ENCODE results near the gene SEPTIN11.
A peak's percentile ranks its signal among the peaks of the same experiment; 100 is the strongest.

The SEPTIN11 gene

GRCh38 chr4:76949276-76950051 lies at the start of gene SEPTIN11:
SEPTIN11 (plus strand) TSS chr4:76949752; CDS start chr4:76949904, 152 bp downstream.
- peak; percentile 95 for DNase-seq (ENCODE audit: low spot score)

- no peak for DNase-seq (ENCODE audit: low spot score)
These were observed 47.2 kb upstream of the SEPTIN11 start for GRCh38 chr4:76902233-76902890.

GRCh38 chr4:76904646-76905190 lies 44.8 kb upstream of the SEPTIN11 start:
- no peak for DNase-seq (ENCODE audit: low spot score)

- DNase-seq (ENCODE audit: low spot score), result no peak
These were observed 44.0 kb upstream of the SEPTIN11 start for GRCh38 chr4:76905521-76905920.

DNA sequence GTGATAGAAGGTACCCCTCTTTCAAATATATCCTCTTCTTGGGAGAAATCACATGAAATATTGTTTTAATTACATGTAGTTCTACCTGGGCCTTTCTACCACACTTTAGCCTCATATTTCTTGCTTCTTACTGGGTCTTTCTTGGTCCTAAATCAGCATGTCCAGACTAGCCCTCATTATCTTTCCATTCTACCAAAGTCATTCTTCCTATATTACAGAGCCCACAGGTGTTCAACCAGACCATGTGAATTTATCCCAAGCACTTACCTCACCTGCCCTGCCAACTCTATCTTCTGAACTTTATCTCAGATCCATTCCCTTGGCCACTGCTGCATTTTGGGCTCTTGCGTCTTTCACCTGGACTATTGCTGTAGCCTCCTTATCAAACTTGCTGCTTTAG lies 39.8 kb upstream of the SEPTIN11 start:
- no peak for DNase-seq (ENCODE audit: low spot score)

DNA sequence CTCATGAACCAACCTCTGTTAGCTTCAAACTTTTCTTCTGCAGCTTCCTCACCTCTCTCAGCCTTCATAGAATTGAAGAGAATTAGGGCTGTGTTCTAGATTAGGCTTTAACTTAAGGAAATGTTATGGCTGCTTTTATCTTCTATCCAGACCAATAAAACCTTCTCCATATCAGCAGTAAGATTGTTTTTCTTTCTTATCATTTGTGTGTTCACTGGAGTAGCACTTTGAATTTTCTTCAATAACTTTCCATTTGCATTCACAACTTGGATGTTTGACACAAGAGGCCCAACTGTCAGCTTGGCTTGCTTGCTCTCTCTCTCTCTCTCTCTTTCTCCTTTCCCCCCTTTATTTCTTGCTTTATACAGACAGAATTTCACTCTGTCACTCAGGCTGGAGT lies 28.8 kb upstream of the SEPTIN11 start:
- no peak for DNase-seq (ENCODE audit: low spot score)

DNA sequence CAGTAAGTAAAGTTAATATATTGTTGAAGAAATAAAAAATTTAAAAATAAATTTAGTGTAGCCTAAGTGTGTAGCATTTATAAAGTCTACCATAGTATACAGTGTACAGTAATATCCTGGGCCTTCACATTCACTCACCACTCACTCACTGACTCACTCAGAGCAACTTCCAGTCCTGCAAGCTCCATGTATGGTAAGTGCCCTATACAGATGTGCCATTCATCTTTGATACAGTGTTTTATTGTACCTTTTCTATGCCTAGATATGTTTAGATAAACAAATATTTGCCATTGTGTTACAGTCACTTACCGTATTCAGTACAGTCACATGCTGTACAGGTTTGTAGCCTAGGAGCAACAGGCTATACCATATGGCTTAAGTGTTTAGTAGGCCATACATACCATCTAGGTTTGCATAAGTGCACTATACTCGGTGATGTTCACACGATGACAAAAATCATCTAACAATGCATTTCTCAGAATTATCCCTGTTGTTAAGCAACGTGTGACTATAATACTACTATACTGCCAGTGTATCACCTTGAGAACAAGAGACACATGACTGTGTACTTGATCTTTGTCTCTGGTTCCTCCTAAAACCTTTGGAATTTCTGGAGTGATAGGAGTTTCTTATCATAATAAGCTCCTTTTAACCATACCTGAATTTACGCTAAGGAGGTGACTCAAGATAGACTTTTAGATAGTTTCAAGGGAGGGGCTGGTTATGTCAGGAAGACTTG lies 25.8 kb upstream of the SEPTIN11 start:
- DNase-seq (ENCODE audit: low spot score), result no peak

DNA sequence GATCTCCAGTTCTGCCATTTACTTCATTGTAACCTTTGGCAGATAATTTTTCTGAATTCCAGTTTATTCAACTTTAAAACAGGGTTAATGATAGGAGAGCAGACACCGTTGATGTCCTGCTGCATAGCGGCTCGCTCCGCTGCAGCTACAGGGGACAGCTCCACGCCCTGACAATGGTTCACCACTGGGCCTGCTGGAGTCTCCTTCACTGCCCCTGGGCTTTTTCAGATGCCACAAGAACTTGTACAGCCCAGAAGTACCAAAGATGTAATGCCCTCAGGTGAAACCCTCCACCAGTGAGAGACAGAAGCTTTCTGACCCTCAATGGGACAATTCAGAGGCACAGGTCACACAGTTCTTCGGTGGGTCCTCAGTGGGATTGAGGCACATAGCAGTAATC lies 22.7 kb upstream of the SEPTIN11 start:
- no peak for DNase-seq (ENCODE audit: low spot score)

- no peak for DNase-seq (ENCODE audit: low spot score)
These were observed 18.9 kb upstream of the SEPTIN11 start for GRCh38 chr4:76930685-76931084.

GRCh38 chr4:76931087-76931486 lies 18.5 kb upstream of the SEPTIN11 start:
- no peak for DNase-seq (ENCODE audit: low spot score)

DNA sequence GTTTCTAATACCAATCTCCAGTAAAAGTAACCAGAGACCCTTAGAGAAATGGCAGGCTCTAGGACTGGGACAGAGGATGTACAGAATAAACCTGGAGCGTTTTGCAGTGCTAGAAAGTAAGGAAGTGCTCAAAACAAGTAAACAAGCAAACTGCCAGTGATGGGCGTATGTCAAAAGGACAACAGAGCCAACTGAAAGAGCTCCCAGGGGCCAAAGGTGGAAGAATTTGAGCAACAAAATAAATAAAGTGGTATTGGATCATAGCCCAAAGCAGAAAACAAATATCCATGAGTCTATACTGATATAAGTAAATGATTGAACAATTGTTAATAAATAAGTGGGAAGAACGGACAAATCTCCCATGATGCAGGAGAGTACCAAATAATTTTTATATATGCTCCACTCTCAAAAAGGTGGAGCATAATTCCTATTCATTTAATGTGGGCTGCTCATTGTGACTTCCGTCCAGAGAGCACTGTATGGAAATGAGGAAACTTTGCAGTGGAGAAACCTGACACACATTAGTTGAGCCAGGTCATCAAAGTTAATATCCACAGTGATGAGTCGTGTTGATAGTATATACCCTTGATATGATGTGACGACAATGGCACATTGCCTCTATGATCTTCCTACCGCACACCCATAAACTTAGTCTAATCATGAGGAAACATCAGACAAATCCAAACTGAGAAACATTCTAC lies 17.8 kb upstream of the SEPTIN11 start:
- no peak for DNase-seq (ENCODE audit: low spot score)

GRCh38 chr4:76939184-76939583 lies 10.4 kb upstream of the SEPTIN11 start:
- DNase-seq (ENCODE audit: low spot score), result no peak

- DNase-seq (ENCODE audit: low spot score), result no peak
These were observed 6.4 kb upstream of the SEPTIN11 start for GRCh38 chr4:76943129-76943620.

- no peak for DNase-seq (ENCODE audit: low spot score)
These were observed 5.8 kb upstream of the SEPTIN11 start for GRCh38 chr4:76943790-76944189.

- no peak for DNase-seq (ENCODE audit: low spot score)
These were observed 2.2 kb upstream of the SEPTIN11 start for GRCh38 chr4:76947369-76947768.

DNA sequence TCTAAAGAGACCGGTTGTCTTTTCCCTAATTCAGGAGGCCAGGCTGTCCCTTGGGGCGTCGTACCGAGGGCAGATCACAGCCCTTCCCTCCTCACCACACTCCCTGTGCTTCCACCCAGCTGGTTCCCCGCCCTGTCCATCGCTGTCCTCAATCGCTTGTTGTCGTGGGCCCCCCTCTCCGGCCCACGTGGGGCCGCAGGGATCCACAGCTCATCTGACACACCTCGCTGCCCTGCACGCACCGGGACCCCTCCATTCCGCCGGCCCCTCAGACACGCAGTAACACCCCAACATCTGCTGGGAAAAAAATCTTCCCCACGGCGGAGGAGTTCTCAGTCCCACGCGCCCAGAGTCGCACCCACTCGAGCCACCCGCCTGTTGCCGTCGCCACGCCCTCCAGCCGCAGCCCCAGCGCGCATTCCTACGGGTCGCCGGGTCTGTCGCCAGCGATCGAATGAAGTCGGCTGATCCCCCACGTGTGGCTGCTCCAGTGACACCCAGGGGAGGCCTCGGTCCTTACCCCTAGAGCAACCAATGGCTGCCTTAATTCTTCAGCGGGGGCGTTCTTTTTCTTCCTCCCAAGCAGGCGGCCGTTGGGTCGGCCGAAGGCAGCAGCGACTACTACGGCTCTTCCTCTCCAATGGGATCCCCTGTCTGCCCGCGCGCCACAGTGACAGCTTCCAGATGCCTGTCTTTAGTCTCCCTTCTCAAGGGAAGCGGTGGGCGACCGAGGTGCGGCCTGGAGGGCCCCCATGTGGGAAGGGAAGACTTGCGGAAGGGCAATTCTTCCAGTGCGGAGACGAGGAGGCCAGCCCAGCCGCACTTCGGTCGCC lies 893 bp upstream of the SEPTIN11 start:
- no peak for DNase-seq (ENCODE audit: low spot score)

- peak; percentile 23 for DNase-seq (ENCODE audit: low spot score)
These were observed 752 bp downstream of the SEPTIN11 start for GRCh38 chr4:76950052-76950955.

- peak; percentile 42 for DNase-seq (ENCODE audit: low spot score)
These were observed 1.6 kb downstream of the SEPTIN11 start for GRCh38 chr4:76950956-76951671.

DNA sequence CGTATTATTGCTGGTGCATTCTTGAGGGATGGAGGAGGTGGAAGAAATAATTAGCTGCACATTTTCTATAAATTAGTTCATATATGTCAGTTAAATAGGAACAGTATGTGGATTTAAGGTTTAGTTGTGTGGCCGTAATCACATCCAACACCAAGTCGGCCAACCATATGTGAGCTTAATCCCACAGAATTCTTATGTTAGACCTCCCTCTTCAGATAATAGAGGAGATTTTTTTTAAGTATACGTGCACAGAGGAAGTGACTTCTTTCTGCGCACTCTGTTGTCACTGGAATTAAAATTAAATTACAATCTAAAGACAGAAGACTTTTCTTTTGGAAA lies 2.1 kb downstream of the SEPTIN11 start:
- DNase-seq (ENCODE audit: low spot score), result no peak

Measured in COLO829 (cell line).